Measurements from ENCODE around the gene CFL2.
"Not testable (repeated sequence)": the region's sequence is repeated elsewhere in the genome, so short reads cannot be mapped to it uniquely, and the experiment has no call there.

GRCh38 chr14:34694216-34694615 lies 20.2 kb downstream of the CFL2 start:
- TF ChIP-seq POLR2A (IDR thresholded peaks at IDR 0.05), result not testable (repeated sequence)
- TF ChIP-seq, protein P1, sequence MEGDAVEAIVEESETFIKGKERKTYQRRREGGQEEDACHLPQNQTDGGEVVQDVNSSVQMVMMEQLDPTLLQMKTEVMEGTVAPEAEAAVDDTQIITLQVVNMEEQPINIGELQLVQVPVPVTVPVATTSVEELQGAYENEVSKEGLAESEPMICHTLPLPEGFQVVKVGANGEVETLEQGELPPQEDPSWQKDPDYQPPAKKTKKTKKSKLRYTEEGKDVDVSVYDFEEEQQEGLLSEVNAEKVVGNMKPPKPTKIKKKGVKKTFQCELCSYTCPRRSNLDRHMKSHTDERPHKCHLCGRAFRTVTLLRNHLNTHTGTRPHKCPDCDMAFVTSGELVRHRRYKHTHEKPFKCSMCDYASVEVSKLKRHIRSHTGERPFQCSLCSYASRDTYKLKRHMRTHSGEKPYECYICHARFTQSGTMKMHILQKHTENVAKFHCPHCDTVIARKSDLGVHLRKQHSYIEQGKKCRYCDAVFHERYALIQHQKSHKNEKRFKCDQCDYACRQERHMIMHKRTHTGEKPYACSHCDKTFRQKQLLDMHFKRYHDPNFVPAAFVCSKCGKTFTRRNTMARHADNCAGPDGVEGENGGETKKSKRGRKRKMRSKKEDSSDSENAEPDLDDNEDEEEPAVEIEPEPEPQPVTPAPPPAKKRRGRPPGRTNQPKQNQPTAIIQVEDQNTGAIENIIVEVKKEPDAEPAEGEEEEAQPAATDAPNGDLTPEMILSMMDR (IDR thresholded peaks at IDR 0.05), result not testable (repeated sequence)

All from body of pancreas (tissue), 4 donors.